HG02642 (cell line): ENCODE data around the gene PLA2G2D.
"Not testable (repeated sequence)": the region's sequence is repeated elsewhere in the genome, so short reads cannot be mapped to it uniquely, and the experiment has no call there.

Source experiments
- ATAC-seq: cut with Tn5 transposase; IDR thresholded peaks from one replicate; pipeline ENCODE4 v1.9.1; 2021; ENCODE audit warnings: mild to moderate bottlenecking; ENCODE audit not compliant: unreplicated experiment, poor library complexity

Gene PLA2G2D

GRCh38 chr1:20143734-20144565, 24.6 kb upstream of the PLA2G2D start:
- no peak for ATAC-seq

DNA sequence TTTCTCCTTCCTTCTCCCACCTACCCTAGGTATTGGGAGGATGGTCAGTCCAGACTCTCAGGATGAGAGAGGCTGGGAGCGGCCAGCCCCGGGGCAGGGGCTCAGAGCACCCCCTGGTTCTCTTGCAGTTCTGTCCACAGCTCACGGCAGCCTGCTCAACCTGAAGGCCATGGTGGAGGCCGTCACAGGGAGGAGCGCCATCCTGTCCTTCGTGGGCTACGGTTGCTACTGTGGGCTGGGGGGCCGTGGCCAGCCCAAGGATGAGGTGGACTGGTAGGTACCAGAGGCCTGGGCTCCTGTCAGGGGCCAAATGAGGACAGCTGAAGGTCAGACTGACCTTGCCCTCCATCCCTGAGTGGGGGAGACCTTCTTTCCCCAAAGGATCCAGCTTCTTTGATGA, 24.0 kb upstream of the PLA2G2D start:
- ATAC-seq, result no peak

- ATAC-seq, result no peak
These were observed 22.8 kb upstream of the PLA2G2D start for GRCh38 chr1:20142001-20142710.

- ATAC-seq, result no peak
These were observed 22.1 kb upstream of the PLA2G2D start for GRCh38 chr1:20141466-20141865.

DNA sequence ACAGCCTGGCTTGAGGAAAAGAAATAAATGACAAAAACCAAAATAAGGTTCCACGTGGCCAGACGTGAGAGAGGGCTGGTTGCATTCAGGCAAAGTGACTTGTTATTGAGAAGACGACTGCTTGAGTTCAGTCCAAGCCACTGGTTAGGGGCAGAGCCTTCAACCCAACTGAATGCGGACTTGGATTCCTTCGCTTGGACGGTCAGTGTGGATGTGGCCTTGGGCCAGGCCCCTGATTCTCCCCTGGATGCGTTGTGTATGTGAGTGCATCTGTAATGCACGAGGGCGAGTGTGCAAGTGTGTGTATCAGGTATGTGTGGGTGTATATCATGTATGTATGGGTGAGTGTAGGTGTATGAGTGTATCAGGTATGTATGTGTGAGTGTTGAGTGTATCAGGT, 21.7 kb upstream of the PLA2G2D start:
- ATAC-seq, result no peak

DNA sequence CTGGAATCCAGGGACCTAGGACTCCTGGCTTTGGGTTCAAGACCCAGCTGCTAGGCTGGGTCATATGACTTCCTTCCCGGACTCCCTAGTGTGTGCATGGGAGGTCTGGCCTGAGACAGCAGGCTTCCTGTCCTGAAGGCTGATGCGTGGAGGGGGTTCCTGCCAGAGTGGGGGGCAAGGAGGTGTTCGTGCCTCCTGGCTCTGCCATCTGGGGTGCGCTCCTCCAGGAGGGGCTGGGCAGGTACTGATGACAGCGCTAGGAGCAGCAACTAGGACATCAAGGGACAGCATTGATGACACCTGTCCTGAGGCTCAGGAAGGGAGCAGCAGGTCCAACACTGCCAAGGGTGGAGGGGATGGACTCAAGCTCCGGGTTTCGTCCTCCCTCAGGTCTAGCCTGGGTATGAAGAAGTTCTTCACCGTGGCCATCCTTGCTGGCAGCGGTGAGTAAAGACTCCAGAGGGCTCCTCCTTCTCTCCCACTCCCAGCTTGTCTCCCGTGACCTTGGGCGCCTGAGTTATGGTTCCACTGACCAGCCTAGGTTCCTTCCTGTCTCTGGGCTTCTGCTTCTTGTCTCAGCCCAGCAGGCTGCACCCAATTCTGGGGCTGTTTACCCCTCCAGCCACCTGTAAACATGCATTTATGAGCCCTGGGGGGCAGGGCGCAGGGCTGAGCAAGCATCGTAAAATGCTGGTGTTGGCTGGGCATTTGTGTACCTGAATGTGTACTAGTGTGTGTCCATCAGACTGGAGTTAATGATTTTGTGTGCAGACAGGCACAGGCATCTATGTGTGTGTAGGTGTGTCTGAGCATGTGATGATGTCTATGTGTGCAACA, 20.7 kb upstream of the PLA2G2D start:
- no peak for ATAC-seq

DNA sequence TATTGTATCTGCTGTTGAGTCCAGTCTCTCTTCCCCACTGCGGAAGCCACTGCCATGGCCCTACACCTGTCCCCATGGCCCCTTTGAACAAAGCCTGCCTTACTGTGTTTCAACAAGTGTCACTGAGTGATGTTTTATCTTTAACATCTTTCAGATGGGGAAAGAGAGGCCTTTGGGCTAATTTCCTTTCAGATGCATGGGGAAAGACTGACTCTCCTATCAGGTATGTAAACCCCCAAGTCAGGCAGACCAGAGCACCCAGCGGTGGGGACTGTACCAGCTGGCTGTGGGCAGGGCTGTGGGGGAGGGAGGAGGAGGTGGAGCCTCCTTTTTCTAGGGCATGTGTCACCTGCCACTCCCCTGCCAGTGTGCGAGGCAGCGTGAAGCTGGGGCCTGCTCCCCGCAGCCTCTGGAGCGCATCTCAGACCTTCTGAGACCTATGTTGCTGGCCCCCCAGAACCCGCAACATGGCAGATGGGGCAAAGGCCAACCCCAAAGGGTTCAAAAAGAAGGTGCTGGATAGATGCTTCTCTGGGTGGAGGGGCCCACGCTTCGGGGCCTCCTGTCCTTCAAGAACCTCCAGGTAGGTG, 19.7 kb upstream of the PLA2G2D start, which contains the start of gene PLA2G2F:
Gene PLA2G2F (plus strand): TSS at position 363 of the 590 bp plus-strand sequence. CDS start 105 bp downstream, at position 468.
- no peak for ATAC-seq

GRCh38 chr1:20138346-20138745, 19.0 kb upstream of the PLA2G2D start:
- no peak for ATAC-seq

- ATAC-seq, result no peak
These were observed 18.3 kb upstream of the PLA2G2D start for GRCh38 chr1:20137604-20138003.

DNA sequence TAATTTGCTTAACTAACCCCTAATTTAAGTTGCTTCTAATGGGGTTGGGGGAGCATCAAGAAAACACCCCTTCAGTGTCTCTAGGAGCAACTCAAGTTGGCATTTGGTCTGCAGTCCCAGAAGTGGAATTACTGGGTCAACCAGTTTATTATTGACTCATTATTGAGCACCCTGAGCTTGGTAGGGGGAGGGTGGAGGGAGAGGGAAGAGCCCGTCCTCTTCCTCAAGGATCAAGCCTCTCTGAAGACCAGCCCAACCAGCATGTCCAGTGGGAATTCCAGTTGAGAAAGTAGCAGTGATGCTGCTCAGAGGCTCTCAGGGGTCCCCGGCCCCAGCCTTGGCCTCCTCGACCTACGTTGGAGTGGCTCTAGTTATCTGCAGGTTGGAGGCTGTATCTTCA, 17.7 kb upstream of the PLA2G2D start:
- ATAC-seq, result no peak

GRCh38 chr1:20136249-20136648, 16.9 kb upstream of the PLA2G2D start:
- no peak for ATAC-seq

GRCh38 chr1:20134995-20135394, 15.7 kb upstream of the PLA2G2D start:
- ATAC-seq, result no peak

DNA sequence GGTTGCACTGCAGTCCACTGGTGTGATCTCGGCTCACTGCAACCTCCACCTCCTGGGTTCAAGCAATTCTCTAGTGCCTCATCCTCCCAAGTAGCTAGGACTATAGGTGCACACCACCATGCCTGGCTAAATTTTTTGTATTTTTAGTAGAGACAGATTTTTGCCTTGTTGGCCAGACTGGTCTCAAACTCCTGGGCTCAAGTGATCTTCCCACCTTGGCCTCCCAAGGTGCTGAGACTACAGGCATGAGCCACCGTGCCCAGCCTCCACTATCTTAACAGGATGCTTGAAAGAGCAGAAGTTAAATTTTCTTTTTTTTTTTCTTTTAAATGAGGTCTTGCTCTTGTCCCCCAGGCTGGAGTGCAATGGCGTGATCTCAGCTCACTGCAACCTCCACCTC, 11.2 kb upstream of the PLA2G2D start:
- ATAC-seq, result not testable (repeated sequence)

DNA sequence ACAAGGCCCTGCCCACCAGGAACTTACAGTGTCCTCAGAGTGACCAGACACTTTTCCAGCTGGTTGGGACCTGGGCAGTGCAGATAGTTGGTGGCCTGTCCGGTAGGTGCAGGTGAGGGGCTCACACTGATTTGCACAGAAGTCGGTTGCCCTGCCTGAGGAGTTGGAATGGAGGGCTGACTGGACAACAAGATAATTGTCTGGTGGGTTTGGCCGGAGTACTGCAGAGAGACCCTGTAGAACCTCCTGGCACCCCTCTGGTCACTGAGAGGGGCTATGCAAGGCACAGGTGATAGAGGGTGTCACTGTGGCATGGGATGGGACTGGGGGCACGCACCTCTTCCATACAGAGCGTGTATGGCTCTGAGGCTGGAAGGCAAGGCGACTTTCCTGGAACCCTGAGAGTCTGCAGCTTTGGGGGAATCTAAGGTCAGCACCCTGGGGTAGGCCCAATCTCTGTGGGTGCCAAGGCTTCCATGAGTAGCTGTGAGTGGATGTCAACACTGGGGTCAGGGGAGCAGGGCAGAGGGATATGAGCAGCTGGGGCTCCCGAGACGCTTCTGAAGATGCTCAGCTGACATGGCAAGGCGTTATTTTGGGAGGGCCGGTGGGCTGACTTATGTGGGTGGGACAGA, 7.6 kb upstream of the PLA2G2D start:
- ATAC-seq, result no peak

DNA sequence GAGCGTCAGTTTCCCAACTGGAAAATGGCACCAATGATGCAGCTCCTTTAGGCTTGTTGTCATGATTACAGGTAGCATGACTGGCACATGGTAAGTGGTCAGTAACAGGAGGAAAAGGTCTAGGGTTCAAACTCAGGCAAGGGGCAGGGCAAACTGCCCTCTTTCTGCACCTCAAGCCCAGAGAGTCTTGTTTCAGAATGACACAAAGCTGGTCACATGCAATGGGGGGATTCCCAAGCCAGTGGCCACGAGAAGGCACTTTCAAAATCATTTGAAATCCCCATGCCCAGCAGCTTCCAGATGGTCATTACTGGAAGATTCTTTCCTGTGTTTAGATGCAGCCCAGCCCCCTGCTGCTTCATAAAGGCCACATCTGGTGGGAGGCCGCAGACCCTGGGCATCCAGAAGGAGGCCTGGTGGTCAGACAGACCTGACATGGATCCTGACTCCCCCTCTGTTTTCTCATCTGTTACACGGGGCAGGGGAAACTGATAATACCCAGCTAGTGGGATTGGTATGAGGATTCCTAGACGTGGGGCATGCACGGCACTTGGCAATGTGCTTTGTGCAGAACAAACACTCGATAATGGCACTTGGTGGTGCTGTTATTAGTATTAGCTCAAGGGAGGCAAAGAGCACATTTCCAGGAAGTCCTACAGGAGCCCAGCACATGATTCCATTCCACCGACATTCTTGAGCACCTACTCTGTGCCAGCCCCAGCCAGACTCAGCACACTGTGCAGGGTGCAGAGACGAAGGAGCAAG, 6.9 kb upstream of the PLA2G2D start:
- no peak for ATAC-seq

- no peak for ATAC-seq
These were observed 5.8 kb upstream of the PLA2G2D start for GRCh38 chr1:20125100-20125499.

GRCh38 chr1:20124456-20125057, 5.2 kb upstream of the PLA2G2D start:
- no peak for ATAC-seq

GRCh38 chr1:20123722-20124455, 4.6 kb upstream of the PLA2G2D start:
- no peak for ATAC-seq
